H1 (cell line): ENCODE data around the gene RTL5. TPM values are rescaled to one million over a fixed set of nuclear protein-coding genes. Genes with fewer than 3 reads are reported as not detected.
"Not testable (repeated sequence)": the region's sequence is repeated elsewhere in the genome, so short reads cannot be mapped to it uniquely, and the experiment has no call there.

Source experiments
- CTCF ChIA-PET: fragments of 300-600 bp; sonication (Branson Sonifier 250); formaldehyde crosslinking; loops from one replicate; lab custom pipeline; 2021; ENCODE audit not compliant: partially characterized antibody; lab: Charles Lee
- POLR2A ChIA-PET: fragments of 300-600 bp; sonication (Branson Sonifier 250); formaldehyde crosslinking; loops from one replicate; lab custom pipeline; 2021; ENCODE audit warnings: inconsistent platforms; ENCODE audit not compliant: partially characterized antibody; lab: Charles Lee
- DNase-seq, 2 experiments: peaks; one replicate each; pipeline versions ENCODE4 v3.0.0 to v3.0.0-alpha.2; 2010 to 2022; ENCODE audit warnings: low spot score in 2 of 2, low read depth in 1 of 2, mixed read lengths in 1 of 2
- FAIRE-seq: peaks from 2 replicates; lab custom pipeline; 2011; peaks lifted over from hg19 to GRCh38; lab: Jason Lieb, UNC
- H2AFZ ChIP-seq: 2 replicates; pipeline ENCODE4 v1.8.1; 2012; ENCODE audit warnings: low read length, inconsistent platforms
- H2AK5ac ChIP-seq: 2 replicates; pipeline ENCODE4 v1.6.1; 2013; ENCODE audit warnings: low read depth, low read length
- H2BK120ac ChIP-seq: replicated peaks from 2 replicates; pipeline ENCODE3; 2013; ENCODE audit warnings: low read depth, low read length, inconsistent platforms
- H2BK12ac ChIP-seq: 2 replicates; pipeline ENCODE4 v1.6.1; 2013; ENCODE audit warnings: low read depth, low read length
- H2BK15ac ChIP-seq: 2 replicates; pipeline ENCODE4 v1.6.1; 2013; ENCODE audit warnings: low read length
- H2BK20ac ChIP-seq: 2 replicates; pipeline ENCODE4 v1.6.1; 2013; ENCODE audit warnings: low read length
- H2BK5ac ChIP-seq: 2 replicates; pipeline ENCODE4 v1.6.1; 2013; ENCODE audit warnings: low read depth, low read length
- H3K14ac ChIP-seq: 2 replicates; pipeline ENCODE4 v1.6.1; 2013; ENCODE audit warnings: inconsistent platforms; ENCODE audit not compliant: insufficient read length
- H3K18ac ChIP-seq: 2 replicates; pipeline ENCODE4 v1.6.1; 2013; ENCODE audit warnings: low read length; ENCODE audit errors: extremely low read depth
- H3K23ac ChIP-seq: 2 replicates; pipeline ENCODE4 v1.6.1; 2013; ENCODE audit warnings: inconsistent platforms; ENCODE audit not compliant: insufficient read length
- H3K23me2 ChIP-seq: 2 replicates; pipeline ENCODE4 v1.6.1; 2013; ENCODE audit warnings: low read depth, low read length
- H3K27ac ChIP-seq: 2 replicates; pipeline ENCODE4 v1.6.1; 2011; ENCODE audit warnings: low read depth, low read length, inconsistent platforms
- H3K27me3 ChIP-seq, 4 experiments: replicated peaks in 1 of 4; 1 replicate in 1 of 4; 2 replicates in 3 of 4; pipeline versions ENCODE4 v1.6.1 to v1.8.1; 2011 to 2013; ENCODE audit warnings: low read length in 3 of 4, mild to moderate bottlenecking in 3 of 4, inconsistent platforms in 2 of 4, mixed read lengths in 2 of 4, moderate library complexity in 1 of 4; ENCODE audit not compliant: control insufficient read depth in 3 of 4, insufficient read depth in 3 of 4; ENCODE audit errors: extremely low read depth in 1 of 4
- H3K36me3 ChIP-seq, 4 experiments: 2 replicates each; pipeline versions ENCODE4 v1.6.1 to v1.8.1; 2011 to 2013; ENCODE audit warnings: mild to moderate bottlenecking in 4 of 4, low read length in 3 of 4, moderate library complexity in 2 of 4, control low read depth in 1 of 4, inconsistent platforms in 1 of 4; ENCODE audit not compliant: insufficient read depth in 4 of 4, control insufficient read depth in 2 of 4
- H3K4ac ChIP-seq: replicated peaks from 2 replicates; pipeline ENCODE3; 2013; ENCODE audit warnings: low read length, low read depth, mixed read lengths, inconsistent platforms; ENCODE audit not compliant: insufficient read length
- H3K4me1 ChIP-seq, 4 experiments: replicated peaks in 1 of 4; 1 replicate in 1 of 4; 2 replicates in 3 of 4; pipeline versions ENCODE4 v1.6.1 to v1.8.1; 2011 to 2013; ENCODE audit warnings: low read length in 3 of 4, inconsistent platforms in 2 of 4, mixed read lengths in 1 of 4; ENCODE audit not compliant: insufficient read depth in 4 of 4, control insufficient read depth in 3 of 4
- H3K4me2 ChIP-seq, 2 experiments: 2 replicates each; pipeline versions ENCODE4 v1.6.1 to v1.8.1; 2011 to 2013; ENCODE audit warnings: low read depth in 2 of 2, low read length in 2 of 2, control low read depth in 1 of 2, inconsistent platforms in 1 of 2, mild to moderate bottlenecking in 1 of 2; ENCODE audit not compliant: insufficient read depth in 1 of 2
- H3K4me3 ChIP-seq, 4 experiments: fragments of 200-600, 300-600 bp in 1 of 4; sonication (generic), shearing (Covaris generic), sonication (Bioruptor Twin) in 1 of 4; 2 replicates each; pipeline versions ENCODE4 v1.5.1 to v1.8.1; 2011 to 2016; ENCODE audit warnings: low read length in 4 of 4, low read depth in 3 of 4, control low read depth in 2 of 4, inconsistent platforms in 2 of 4, mild to moderate bottlenecking in 2 of 4, mixed read lengths in 1 of 4, moderate library complexity in 1 of 4; ENCODE audit not compliant: insufficient read depth in 2 of 4; ENCODE audit errors: extremely low read depth in 1 of 4
- H3K56ac ChIP-seq: replicated peaks from 2 replicates; pipeline ENCODE3; 2013; ENCODE audit warnings: low read depth, mild to moderate bottlenecking, mixed read lengths, low read length, inconsistent platforms; ENCODE audit not compliant: insufficient read length
- H3K79me1 ChIP-seq: 2 replicates; pipeline ENCODE4 v1.6.1; 2013; ENCODE audit warnings: low read depth, low read length, control low read depth
- H3K79me2 ChIP-seq, 2 experiments: 2 replicates each; pipeline versions ENCODE4 v1.6.1 to v1.8.1; 2012 to 2013; ENCODE audit warnings: low read length in 2 of 2, mild to moderate bottlenecking in 2 of 2, inconsistent platforms in 1 of 2; ENCODE audit not compliant: insufficient read depth in 2 of 2, control insufficient read depth in 1 of 2
- H3K9ac ChIP-seq, 4 experiments: replicated peaks in 1 of 4; 1 replicate in 1 of 4; 2 replicates in 3 of 4; pipeline versions ENCODE4 v1.6.1 to v1.8.1; 2011 to 2013; ENCODE audit warnings: low read depth in 3 of 4, low read length in 3 of 4, control low read depth in 2 of 4, mild to moderate bottlenecking in 2 of 4, moderate library complexity in 2 of 4, inconsistent platforms in 1 of 4; ENCODE audit errors: extremely low read depth in 1 of 4
- H3K9me3 ChIP-seq, 2 experiments: 2 replicates each; pipeline versions ENCODE4 v1.6.1 to v1.8.1; 2012 to 2013; ENCODE audit warnings: mild to moderate bottlenecking in 2 of 2, moderate library complexity in 2 of 2, control low read depth in 1 of 2, inconsistent platforms in 1 of 2, low read depth in 1 of 2, low read length in 1 of 2, mixed read lengths in 1 of 2; ENCODE audit not compliant: insufficient read depth in 2 of 2
- H4K20me1 ChIP-seq, 2 experiments: replicated peaks in 1 of 2; 2 replicates each; pipeline versions ENCODE3 to v1.8.1; 2011 to 2013; ENCODE audit warnings: inconsistent platforms in 2 of 2, low read length in 2 of 2, mild to moderate bottlenecking in 1 of 2; ENCODE audit not compliant: insufficient read depth in 2 of 2, control insufficient read depth in 1 of 2
- H4K5ac ChIP-seq: 2 replicates; pipeline ENCODE4 v1.6.1; 2013; ENCODE audit warnings: low read length, low read depth, mixed read lengths, inconsistent platforms; ENCODE audit not compliant: insufficient read length
- H4K8ac ChIP-seq: 2 replicates; pipeline ENCODE4 v1.8.0; 2013; ENCODE audit warnings: mild to moderate bottlenecking, moderate library complexity, low read length, inconsistent platforms; ENCODE audit not compliant: insufficient read depth; ENCODE audit errors: extremely low read depth
- H4K91ac ChIP-seq: replicated peaks from 2 replicates; pipeline ENCODE3; 2013; ENCODE audit warnings: low read length, mixed read lengths, inconsistent platforms; ENCODE audit not compliant: insufficient read length
- WGBS, 2 experiments: shearing (Covaris generic) in 1 of 2; methylation state at CpG; one replicate each; pipeline versions ENCODE4 v1.1.6 to v1.1.7; 2013 to 2015; ENCODE audit warnings: low lambda C conversion rate in 2 of 2, mixed read lengths in 2 of 2, inconsistent platforms in 1 of 2, low coverage in 1 of 2, missing lambda C conversion rate in 1 of 2; ENCODE audit not compliant: insufficient replicate concordance in 2 of 2, insufficient coverage in 1 of 2, insufficient read length in 1 of 2; ENCODE audit errors: extremely low coverage in 1 of 2, missing lambda C conversion rate in 1 of 2; 5-methylcytosine and 5-hydroxymethylcytosine counted together
- polyA plus RNA-seq, 7 experiments: library from polyadenylated mRNA; depleted of rRNA in 3 of 7; stranded (reverse) in 5 of 7; unstranded in 2 of 7; fragments of >200 nt in 5 of 7; fragments of 200-250 nt in 2 of 7; gene quantifications; 1 replicate in 5 of 7; 2 replicates in 1 of 7; 4 replicates in 1 of 7; pipeline versions ENCODE4 v1.2.1 to v1.2.3, GENCODE V29; 2011 to 2013; ENCODE audit warnings: missing spikeins in 2 of 7, mixed read lengths in 2 of 7
- total RNA-seq: library from RNA; stranded (reverse); fragmentation: NEBNext Ultra II Directional; extraction: Animal tissue kit (Norgen Biotek cat#: 25700); gene quantifications from 2 replicates; pipeline ENCODE4 v1.2.1, GENCODE V29; 2021

The RTL5 gene
- total and polyA plus RNA-seq, 2 of the 8 experiments (the other 6 are each of a cell fraction or from before 2014, with no cell fraction given) = 0.57 to 1.9 TPM

GRCh38 chrX:72176289-72176688, 44.6 kb upstream of the RTL5 start:
- H3K56ac ChIP-seq, H3K18ac ChIP-seq, CTCF ChIA-PET, H2AFZ ChIP-seq, H3K36me3 ChIP-seq, H3K4me3 ChIP-seq, H4K8ac ChIP-seq, H3K9me3 ChIP-seq, H3K79me2 ChIP-seq, H3K9ac ChIP-seq, H2BK12ac ChIP-seq, H2BK20ac ChIP-seq, H3K4ac ChIP-seq, H2BK15ac ChIP-seq, H3K23ac ChIP-seq, H3K4me2 ChIP-seq, FAIRE-seq, DNase-seq, POLR2A ChIA-PET, H2BK120ac ChIP-seq, H2BK5ac ChIP-seq, H4K91ac ChIP-seq, H4K20me1 ChIP-seq, H3K4me1 ChIP-seq, H4K5ac ChIP-seq, H3K27ac ChIP-seq, H3K79me1 ChIP-seq, H3K14ac ChIP-seq, H2AK5ac ChIP-seq, H3K23me2 ChIP-seq, H3K27me3 ChIP-seq: not testable (repeated sequence)
- no CpG with 5 or more reads among the region's 5 CpGs for WGBS, 2 experiments
